B cell (primary cell): ENCODE data around the gene USP48. TPM values are rescaled to one million over a fixed set of nuclear protein-coding genes. Genes with fewer than 3 reads are reported as not detected.

ENCODE experiments used
- ATAC-seq: fragments of 200-7000 bp; cut with Tn5 transposase; one replicate; pipeline ENCODE4 v1.10.0; 2021; ENCODE audit warnings: low read depth, mild to moderate bottlenecking, moderate number of reproducible peaks, moderate library complexity
- CTCF ChIA-PET: fragments of 350-600 bp; sonication (Branson Sonifier 250); formaldehyde crosslinking; loops from one replicate; lab custom pipeline; 2021; ENCODE audit warnings: antibody characterized with exemption, inconsistent platforms; lab: Charles Lee
- POLR2A ChIA-PET: fragments of 350-600 bp; sonication (Branson Sonifier 250); formaldehyde crosslinking; loops from one replicate; lab custom pipeline; 2021; ENCODE audit warnings: antibody characterized with exemption; lab: Charles Lee
- DNase-seq: peaks from one replicate; pipeline ENCODE4 v3.0.0; 2013
- H2AFZ ChIP-seq: 2 replicates; pipeline ENCODE4 v1.6.1; 2012; ENCODE audit warnings: mild to moderate bottlenecking, low read depth, low read length; ENCODE audit not compliant: insufficient read depth, poor library complexity, severe bottlenecking
- H3K27ac ChIP-seq, 2 donors: 1 replicate in 1 of 2; 2 replicates in 1 of 2; pipeline ENCODE4 v1.5.1; 2012 to 2013; ENCODE audit warnings: low read length in 2 of 2, mild to moderate bottlenecking in 2 of 2, moderate library complexity in 1 of 2
- H3K27me3 ChIP-seq, 4 experiments: fragments of 200-600 bp in 1 of 4; sonication (generic) in 1 of 4; replicated peaks in 1 of 4; 1 replicate in 2 of 4; 2 replicates in 2 of 4; pipeline versions ENCODE4 v1.6.1 to v1.7.0; 2013 to 2016; ENCODE audit warnings: low read length in 3 of 4, mild to moderate bottlenecking in 2 of 4, mixed read lengths in 1 of 4, moderate library complexity in 1 of 4; ENCODE audit not compliant: insufficient read depth in 4 of 4, control insufficient read depth in 3 of 4; ENCODE audit errors: control extremely low read depth in 1 of 4
- H3K36me3 ChIP-seq, 2 experiments: replicated peaks in 1 of 2; 1 replicate in 1 of 2; 2 replicates in 1 of 2; pipeline versions ENCODE4 v1.6.1 to v1.7.1; 2013; ENCODE audit warnings: low read length in 1 of 2; ENCODE audit not compliant: insufficient read depth in 2 of 2, control insufficient read depth in 1 of 2; ENCODE audit errors: control extremely low read depth in 1 of 2, extremely low read depth in 1 of 2
- H3K4me1 ChIP-seq, 2 donors: fragments of 200-600 bp in 1 of 2; sonication (generic) in 1 of 2; 1 replicate in 1 of 2; 2 replicates in 1 of 2; pipeline versions ENCODE4 v1.5.1 to v1.6.1; 2013 to 2017; ENCODE audit warnings: low read length in 2 of 2; ENCODE audit not compliant: control insufficient read depth in 2 of 2, insufficient read depth in 2 of 2
- H3K4me2 ChIP-seq: replicated peaks from 2 replicates; pipeline ENCODE3; 2012; ENCODE audit warnings: mild to moderate bottlenecking, low read depth, low read length; ENCODE audit not compliant: poor library complexity, severe bottlenecking
- H3K4me3 ChIP-seq, 5 experiments: fragments of 200-600 bp in 1 of 5; sonication (generic) in 1 of 5; 1 replicate in 3 of 5; 2 replicates in 2 of 5; pipeline versions ENCODE4 v1.5.1 to v1.7.0; 2011 to 2016; ENCODE audit warnings: low read length in 4 of 5, mild to moderate bottlenecking in 4 of 5, low read depth in 2 of 5, control low read depth in 1 of 5, moderate library complexity in 1 of 5; ENCODE audit not compliant: insufficient read depth in 1 of 5; ENCODE audit errors: control extremely low read depth in 1 of 5, extremely low read depth in 1 of 5
- H3K79me2 ChIP-seq: fragments of 200-600 bp; sonication (generic); one replicate; pipeline ENCODE4 v1.6.0; 2016; ENCODE audit warnings: low read length; ENCODE audit not compliant: control insufficient read depth, insufficient read depth
- H3K9ac ChIP-seq: fragments of 200-600 bp; sonication (generic); 2 replicates; pipeline ENCODE4 v1.6.1; 2017; ENCODE audit warnings: mild to moderate bottlenecking, low read length, moderate library complexity
- H3K9me3 ChIP-seq, 3 donors: one replicate each; pipeline versions ENCODE4 v1.6.1 to v1.7.1; 2013; ENCODE audit warnings: low read length in 2 of 3; ENCODE audit not compliant: control insufficient read depth in 2 of 3, insufficient read depth in 1 of 3; ENCODE audit errors: control extremely low read depth in 1 of 3
- H4K20me1 ChIP-seq: 2 replicates; pipeline ENCODE4 v1.6.0; 2012; ENCODE audit warnings: mild to moderate bottlenecking, low read length; ENCODE audit not compliant: insufficient read depth, control insufficient read depth, poor library complexity, severe bottlenecking
- H3K27ac Mint-ChIP-seq: one replicate; pipeline ENCODE4 v1.8.0; 2021; ENCODE audit warnings: mixed read lengths
- H3K27me3 Mint-ChIP-seq: one replicate; pipeline ENCODE4 v1.8.0; 2021; ENCODE audit warnings: mixed read lengths
- H3K4me1 Mint-ChIP-seq: one replicate; pipeline ENCODE4 v1.8.0; 2021; ENCODE audit warnings: mixed read lengths
- H3K4me3 Mint-ChIP-seq: one replicate; pipeline ENCODE4 v1.8.0; 2021; ENCODE audit warnings: mixed read lengths
- H3K9me3 Mint-ChIP-seq: one replicate; pipeline ENCODE4 v1.8.0; 2022; ENCODE audit warnings: mixed read lengths; ENCODE audit not compliant: insufficient read depth
- CTCF ChIP-seq: fragments of 200-600 bp; IDR thresholded peaks from one replicate; pipeline ENCODE4 v1.8.0; 2022; ENCODE audit warnings: antibody characterized with exemption, mild to moderate bottlenecking
- EZH2 ChIP-seq: IDR thresholded peaks from 2 replicates; pipeline ENCODE4 v1.6.1; 2012; ENCODE audit warnings: borderline replicate concordance, low read depth, mild to moderate bottlenecking, moderate library complexity, low read length; ENCODE audit not compliant: insufficient read depth, poor library complexity, severe bottlenecking
- WGBS: methylation state at CpG from one replicate; pipeline ENCODE4 v1.1.5; 2013; ENCODE audit warnings: missing lambda C conversion rate; ENCODE audit not compliant: insufficient coverage; 5-methylcytosine and 5-hydroxymethylcytosine counted together
- intact Hi-C: fragments of 100-400 bp; cut with micrococcal nuclease; formaldehyde crosslinking; loops from one replicate; pipeline ENCODE4 v1.10.0; 2022
- polyA plus RNA-seq: library from polyadenylated mRNA; depleted of rRNA; stranded (reverse); fragments of >200 nt; gene quantifications from 2 replicates; pipeline ENCODE4 v1.2.3, GENCODE V29; 2012
- total RNA-seq, 2 donors: library from RNA; stranded (reverse); fragments of 120-200 nt in 1 of 2; gene quantifications; 1 replicate in 1 of 2; 2 replicates in 1 of 2; pipeline versions ENCODE4 v1.2.3 to v1.2.4, GENCODE V29; 2013 to 2022

USP48 gene
- total and polyA plus RNA-seq, 2 donors (not counting 1 experiment from before 2014, with no cell fraction given): 21.2 to 135 TPM

GRCh38 chr1:21685946-21686678 lies 96.8 kb downstream of the USP48 start:
- Mint-ChIP-seq H3K27me3 (no peaks in the 10 kb centered on the region), H3K9me3 (no peaks in the 10 kb centered on the region), H3K27ac (no peak overlapping the region), H3K4me1 (no peaks in the 10 kb centered on the region), H3K4me3 (no peak overlapping the region)
- Histone ChIP-seq H3K9me3 (peaks cover 0 to 3% (median 0%) of the 10 kb centered on the region in 3 donors), H3K27ac (no peak overlapping the region), H3K4me1 (no peaks in the 10 kb centered on the region), H3K36me3 (peaks cover 16 to 76% of the 10 kb centered on the region in 2 experiments), H3K79me2 (no peaks in the 10 kb centered on the region), H2AFZ (no peak overlapping the region), H3K27me3 (no peaks in the 10 kb centered on the region), H3K4me3 (no peak overlapping the region), H4K20me1 (no peaks in the 10 kb centered on the region), H3K4me2 (no peak overlapping the region), H3K9ac (no peak overlapping the region)
- WGBS: 100% methylated on average over 1 of the region's 4 CpGs
- DNase-seq (no peak), ATAC-seq (no peak)
- CTCF ChIA-PET: no interaction called here
- intact Hi-C loops: no loop called here
- no peak for TF ChIP-seq CTCF
- TF ChIP-seq EZH2: no peak
- POLR2A ChIA-PET: interaction anchor here (0.6 kb wide), 1 partner anchor 413 kb away, joined by 5 read pairs; no protein-coding TSS in a partner anchor

- H3K4me3 Mint-ChIP-seq: no peak overlapping the region
- Histone ChIP-seq H3K9me3 (peaks cover 0 to 3% (median 0%) of the 10 kb centered on the region in 3 donors), H3K27ac (no peak overlapping the region), H3K79me2 (no peaks in the 10 kb centered on the region), H3K4me2 (no peak overlapping the region), H3K36me3 (peaks cover 10 to 57% of the 10 kb centered on the region in 2 experiments), H2AFZ (no peak overlapping the region), H3K4me1 (no peaks in the 10 kb centered on the region), H3K27me3 (no peaks in the 10 kb centered on the region), H4K20me1 (no peaks in the 10 kb centered on the region), H3K9ac (no peak overlapping the region), H3K4me3 (no peak overlapping the region)
- intact Hi-C loops: no loop called here
- POLR2A ChIA-PET: no interaction called here
- H3K27ac Mint-ChIP-seq: no peak overlapping the region
- H3K9me3 Mint-ChIP-seq: no peaks in the 10 kb centered on the region
- ATAC-seq: no peak
- WGBS: no CpG with 5 or more reads among the region's 9 CpGs
- no peak for DNase-seq
- H3K4me1 Mint-ChIP-seq: peaks cover 5% of the 10 kb centered on the region
- no peaks in the 10 kb centered on the region for H3K27me3 Mint-ChIP-seq
- TF ChIP-seq CTCF (no peak), EZH2 (no peak)
- CTCF ChIA-PET: no interaction called here
These were observed 101.5 kb downstream of the USP48 start for GRCh38 chr1:21681426-21681825.
